Stimulated activated CD4-positive, alpha-beta T cell treated with anti-CD3 and anti-CD28 coated beads, Interleukin-2, amount 100 ng/mL, for 48 hours (primary cell): Measurements from ENCODE around the gene IKZF2.

Experiments
- DNase-seq, 2 donors: peaks; one replicate each; pipeline ENCODE4 v3.0.0-alpha.2; 2020

Gene IKZF2

GRCh38 chr2:213151437-213152064, at the start of gene IKZF2:
IKZF2 (minus strand) TSS chr2:213151612; CDS start chr2:213148629, 2,983 bp downstream.
- DNase-seq = peak; percentile 34 to 54

DNA sequence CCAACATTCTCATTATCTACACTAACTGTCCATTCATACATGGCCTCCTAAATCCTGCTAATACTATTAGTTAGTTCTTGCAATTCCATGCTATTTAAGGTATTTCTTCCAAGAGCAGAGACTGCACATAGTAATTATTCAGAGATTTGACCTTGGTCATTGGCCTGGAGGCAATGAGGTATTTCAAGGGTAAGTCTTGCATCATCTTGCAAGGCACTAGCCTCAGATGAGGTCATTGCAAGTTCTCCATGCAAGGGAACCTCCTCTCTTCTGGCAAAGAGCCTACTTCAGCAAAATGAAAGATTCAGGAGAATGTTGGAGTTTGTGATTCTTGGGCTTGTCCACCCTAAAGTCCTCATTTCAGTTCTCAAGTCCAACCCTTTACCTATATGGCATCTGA, 48.5 kb upstream of the IKZF2 start:
- no peak for DNase-seq

DNA sequence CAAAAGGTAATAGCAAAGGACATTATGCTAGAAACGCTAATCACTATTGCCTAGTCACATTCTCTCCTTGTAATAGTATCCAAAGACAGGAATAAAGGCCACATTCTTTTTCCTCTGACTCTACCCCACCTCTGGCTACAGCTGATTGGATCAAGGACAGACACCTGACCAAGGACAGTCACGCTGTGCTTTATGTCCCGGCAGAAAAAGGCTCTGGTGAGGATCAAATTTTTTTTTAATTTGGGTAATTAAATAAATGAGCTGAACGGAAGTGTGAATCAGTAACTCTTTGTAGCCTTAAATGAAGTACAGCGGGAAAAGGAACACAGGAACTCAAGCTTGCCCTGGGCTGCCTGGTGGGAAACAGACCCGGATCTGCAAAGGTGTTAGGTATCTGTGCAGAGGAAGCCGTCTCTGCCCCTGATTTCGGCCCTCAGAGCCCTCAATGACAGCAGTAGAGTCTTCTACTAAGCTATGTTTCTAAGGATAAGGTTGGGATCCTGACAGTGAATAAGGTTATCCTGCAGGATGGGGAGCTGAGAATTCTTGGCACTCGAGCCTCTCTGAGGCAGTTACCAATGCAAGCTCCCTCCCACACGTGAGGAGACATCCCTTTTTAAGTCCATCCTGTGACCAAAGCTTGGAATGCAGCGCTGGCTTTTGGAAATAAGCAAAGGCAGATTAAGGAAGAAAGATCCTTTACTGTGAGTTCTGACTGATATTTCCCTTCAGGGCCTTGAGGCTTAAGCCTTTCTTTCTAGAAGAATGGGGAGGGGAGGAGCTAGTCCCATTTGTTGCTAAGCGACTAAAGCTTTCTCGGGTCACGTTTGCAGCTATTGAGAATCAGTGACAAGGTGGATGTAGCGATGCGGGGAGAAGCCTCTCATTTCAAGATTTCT, 37.8 kb upstream of the IKZF2 start:
- DNase-seq = no peak

DNA sequence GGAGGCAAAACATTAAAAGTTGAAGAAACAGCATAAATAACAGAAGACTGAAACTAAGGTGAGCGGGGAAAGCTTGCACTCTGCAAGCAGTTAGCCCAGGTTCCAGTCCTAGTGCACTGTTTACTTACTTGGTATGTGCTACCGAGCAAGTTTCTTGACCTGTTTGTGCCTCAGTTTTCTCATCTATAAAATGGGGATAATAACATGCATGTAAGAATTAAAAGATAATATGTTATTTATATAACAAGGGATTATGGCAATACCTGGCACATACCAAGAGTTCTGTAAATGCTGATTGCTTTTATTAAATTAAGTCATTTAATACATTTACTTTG, 37.1 kb upstream of the IKZF2 start:
- DNase-seq = no peak

DNA sequence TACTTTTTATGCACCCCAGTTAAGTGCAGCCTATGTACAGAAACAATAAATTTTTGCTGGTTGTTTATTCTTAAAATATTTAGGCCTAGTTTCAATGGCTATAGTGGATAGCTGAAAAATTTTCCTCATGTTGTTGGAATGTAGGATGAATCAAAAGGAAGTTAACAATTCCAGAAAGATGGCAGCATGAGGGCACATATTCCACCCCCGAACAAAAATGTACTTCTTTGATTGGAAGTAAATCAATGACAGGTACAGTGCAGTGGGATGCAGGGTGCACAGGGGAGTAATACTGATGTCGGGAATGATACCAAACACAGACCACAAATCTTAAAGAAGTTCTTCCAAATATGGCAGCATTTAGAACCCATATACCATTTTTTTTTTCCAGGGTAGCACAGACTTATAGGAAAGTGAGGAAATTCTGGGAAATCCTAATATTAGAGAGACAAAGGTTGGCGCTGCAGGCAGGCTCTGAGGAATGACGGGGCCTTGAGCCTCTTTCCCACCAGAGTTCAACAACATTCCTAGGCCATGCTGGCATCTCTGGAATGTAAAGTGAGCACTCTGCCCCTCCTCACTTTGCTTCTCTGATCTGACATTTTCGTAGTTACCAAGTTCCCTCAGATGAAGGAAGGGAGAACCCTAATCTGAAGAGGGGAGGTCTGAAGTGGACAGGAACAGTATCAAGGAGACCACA, 36.6 kb upstream of the IKZF2 start:
- no peak for DNase-seq

DNA sequence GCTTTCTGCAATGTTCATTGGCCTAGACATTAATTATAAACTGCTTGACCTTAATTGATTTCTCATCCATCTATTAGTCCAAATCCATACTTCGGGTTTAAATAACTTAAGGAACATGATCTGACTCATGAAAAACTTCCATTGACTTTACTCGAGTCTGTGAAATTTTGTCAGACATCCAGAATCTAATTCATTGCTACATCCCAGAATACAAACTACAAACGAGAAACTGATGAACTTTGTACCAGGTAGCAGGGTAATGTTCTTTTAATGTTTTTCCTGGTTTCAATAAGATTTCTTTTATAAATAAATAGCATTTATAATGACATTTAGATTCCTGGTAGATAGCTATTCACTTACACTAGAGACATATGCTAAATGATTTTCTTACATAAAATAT, 36.0 kb upstream of the IKZF2 start:
- DNase-seq = no peak

- DNase-seq = no peak
Observed at GRCh38 chr2:213185147-213185822, 33.9 kb upstream of the IKZF2 start.

GRCh38 chr2:213181712-213182111, 30.3 kb upstream of the IKZF2 start:
- no peak for DNase-seq

GRCh38 chr2:213177679-213178078, 26.3 kb upstream of the IKZF2 start:
- DNase-seq = no peak

DNA sequence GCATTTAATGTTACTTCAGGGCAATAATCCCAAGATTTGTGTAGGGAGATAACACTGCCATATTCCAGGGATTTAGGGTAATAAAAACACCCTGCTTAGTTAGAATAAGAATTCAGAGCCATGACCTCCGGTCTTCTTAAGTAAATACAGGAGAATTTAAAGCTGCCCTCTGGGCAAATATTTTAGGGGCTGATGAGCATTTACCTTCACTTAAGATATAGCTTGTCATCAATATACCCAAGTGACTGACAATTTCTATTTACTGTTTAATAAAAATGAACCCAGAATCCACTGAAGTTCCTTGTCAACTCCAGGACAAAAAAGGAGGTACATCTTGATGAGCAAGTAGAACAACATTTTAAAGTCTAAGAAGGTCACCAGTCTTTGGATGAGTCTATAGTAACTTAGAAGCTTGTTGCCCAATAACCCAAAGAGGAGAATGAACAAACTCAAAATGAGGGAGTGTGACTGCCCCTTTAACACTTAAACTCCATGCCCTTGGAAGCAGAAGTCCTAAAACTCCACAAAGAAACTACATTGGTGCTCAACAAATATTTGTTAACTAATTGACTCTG, 24.3 kb upstream of the IKZF2 start:
- no peak for DNase-seq

DNA sequence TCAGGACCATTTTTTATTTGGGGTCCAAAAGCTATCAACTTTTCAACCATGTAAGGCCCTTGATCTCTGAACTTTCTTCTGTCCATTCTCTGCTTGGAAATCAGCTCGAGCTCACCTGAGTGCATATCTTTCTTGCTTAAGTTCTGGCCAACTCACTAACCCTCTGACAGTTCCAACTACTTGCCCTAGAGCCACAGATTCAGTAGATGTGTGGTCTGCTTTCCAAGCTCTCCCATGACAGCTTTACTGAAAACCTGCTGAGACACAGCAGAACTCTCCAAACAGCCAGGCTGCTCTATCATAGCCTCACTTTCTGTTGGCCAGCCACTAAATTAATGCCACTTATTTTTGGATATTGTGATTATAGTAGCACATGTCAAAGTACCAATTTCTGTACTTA, 21.2 kb upstream of the IKZF2 start:
- no peak for DNase-seq

- no peak for DNase-seq
Observed at GRCh38 chr2:213171147-213171546, 19.7 kb upstream of the IKZF2 start.

DNA sequence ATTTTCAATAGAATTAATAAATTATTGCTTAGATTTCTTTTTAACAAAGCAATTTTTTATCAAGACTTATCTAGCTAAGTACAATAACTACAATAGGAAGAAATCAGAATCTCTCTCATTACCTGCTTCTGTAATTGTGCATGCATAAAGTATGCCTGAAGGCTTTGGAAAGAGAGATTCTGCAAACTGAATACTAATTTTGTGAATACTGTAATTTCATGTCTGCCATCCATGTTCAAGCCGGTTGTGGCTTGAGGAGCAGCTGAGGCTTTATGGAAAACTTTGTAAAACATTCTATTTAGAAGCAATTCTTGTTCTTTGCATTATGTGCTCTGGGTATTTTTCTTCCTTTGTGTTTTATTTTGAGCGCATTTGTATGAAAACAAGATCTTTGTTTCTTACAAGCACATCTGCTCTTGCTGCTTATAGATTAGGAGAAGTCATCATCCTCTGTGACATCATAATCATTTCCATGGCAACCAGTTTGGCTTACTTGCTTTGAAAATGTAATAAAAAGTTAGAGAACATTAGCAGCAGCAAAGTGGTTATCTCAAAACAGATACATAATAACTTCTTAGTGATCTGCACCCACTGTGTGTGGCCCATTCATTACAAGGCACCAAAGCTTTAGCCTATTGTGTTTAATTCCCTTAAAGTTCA, 16.0 kb upstream of the IKZF2 start:
- DNase-seq = no peak

DNA sequence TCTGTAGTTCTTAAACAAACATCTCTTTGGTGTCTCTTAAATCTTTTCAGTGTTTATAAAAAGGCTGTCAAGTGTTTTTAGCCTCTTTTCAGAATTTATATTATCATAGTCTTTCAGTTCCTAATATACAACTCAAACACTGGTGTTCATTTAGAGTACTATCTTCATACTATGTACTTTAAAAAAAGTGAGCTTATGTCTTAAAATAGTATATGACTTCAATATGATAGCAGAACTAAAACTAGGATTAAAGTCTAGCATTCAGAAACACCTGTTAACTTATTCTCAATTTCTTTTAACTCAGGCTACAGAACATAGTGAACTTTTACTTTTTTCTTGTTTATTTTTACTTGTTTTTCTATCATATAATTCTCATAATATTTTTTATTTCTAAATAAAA, 14.7 kb upstream of the IKZF2 start:
- no peak for DNase-seq

DNA sequence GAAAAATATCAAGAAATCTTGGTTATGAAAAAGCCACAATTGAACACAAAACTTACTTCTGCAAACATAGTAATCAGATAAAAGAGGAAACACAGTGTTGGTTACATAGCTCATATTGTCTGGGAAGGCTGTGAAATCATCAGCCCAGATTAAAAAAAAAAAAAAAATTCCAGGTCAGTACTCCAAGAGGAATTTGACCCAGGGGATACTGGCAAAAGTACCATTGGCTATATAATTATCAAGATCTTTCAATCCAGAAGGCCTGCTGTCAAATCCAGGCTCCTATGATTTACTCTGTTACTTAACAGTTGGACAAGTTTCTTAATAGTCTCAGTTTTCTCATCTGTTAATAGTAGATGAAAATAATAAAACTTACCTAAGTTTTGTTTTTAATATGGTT, 12.9 kb upstream of the IKZF2 start:
- no peak for DNase-seq

DNA sequence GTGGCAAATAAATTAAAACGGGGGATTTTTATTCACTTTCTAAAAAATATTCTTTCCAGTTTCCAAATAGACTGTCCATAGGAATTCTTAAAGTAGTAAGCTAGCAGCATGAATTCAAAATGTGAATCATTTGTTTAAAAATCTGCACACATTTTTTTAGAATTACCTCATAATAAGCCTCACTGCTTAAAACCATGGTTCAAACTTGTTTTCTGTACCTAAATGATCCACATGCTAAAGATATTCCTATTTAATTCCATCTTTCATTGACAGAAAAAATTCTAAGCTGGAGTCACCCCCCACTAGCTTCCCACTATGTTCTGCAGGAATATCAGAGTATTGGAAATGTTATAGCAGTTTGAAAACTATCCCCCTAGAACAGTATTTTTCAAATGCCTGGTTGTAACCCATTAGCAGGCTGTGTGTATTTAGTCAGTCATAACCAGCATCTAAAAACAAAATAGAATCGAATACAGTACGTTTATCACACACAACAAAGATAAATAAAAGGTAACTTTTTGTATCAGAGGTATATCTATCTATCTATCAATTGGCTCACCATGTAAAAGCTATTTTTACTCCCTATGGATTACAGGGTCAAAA, 11.2 kb upstream of the IKZF2 start:
- no peak for DNase-seq

DNA sequence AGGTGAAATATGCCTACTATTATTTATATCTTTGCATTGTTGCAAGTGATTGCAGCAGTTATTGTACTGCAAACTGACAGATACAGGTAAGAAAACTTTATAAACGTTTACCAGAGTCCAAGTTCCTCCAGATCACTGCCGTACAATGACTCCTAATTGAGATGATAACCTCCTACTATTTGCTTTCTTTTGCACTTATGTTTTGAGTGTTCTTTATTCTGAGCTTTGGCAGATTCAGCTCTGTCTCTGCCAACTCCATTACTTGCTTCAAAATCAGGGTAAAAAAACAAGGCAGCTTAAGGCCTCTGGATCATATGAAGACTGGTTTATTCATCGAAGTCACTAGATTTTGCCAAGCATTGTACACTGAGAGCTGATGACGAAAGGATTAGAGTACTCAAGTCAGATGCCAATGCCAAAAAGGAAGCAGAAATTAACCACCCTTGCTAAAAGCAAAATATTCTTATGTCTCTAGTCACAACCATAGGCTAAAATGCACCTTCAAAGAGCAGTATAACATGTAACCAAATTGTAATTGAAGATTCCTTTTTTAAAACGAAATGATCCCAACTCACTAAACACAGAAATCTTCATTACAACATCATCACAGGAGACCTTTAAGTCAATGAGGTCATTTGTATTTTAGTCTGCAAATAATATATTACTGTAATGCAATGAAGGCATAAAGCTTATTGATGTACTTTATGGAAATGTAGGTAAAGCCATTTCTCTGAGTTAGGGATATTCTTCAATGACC, 10.5 kb upstream of the IKZF2 start:
- no peak for DNase-seq

GRCh38 chr2:213159768-213160167, 8.4 kb upstream of the IKZF2 start:
- no peak for DNase-seq

- no peak for DNase-seq
Observed at GRCh38 chr2:213157242-213157641, 5.8 kb upstream of the IKZF2 start.

- DNase-seq = no peak
Observed at GRCh38 chr2:213156717-213157116, 5.3 kb upstream of the IKZF2 start.

GRCh38 chr2:213152888-213153287, 1.5 kb upstream of the IKZF2 start:
- no peak for DNase-seq
